Measurements from ENCODE around the gene PLPP7. TPM values are rescaled to one million over a fixed set of nuclear protein-coding genes. Genes with fewer than 3 reads are reported as not detected.

PLPP7 gene
- polyA plus RNA-seq, 1 donor from 2014 or later = 0.87 TPM

DNA sequence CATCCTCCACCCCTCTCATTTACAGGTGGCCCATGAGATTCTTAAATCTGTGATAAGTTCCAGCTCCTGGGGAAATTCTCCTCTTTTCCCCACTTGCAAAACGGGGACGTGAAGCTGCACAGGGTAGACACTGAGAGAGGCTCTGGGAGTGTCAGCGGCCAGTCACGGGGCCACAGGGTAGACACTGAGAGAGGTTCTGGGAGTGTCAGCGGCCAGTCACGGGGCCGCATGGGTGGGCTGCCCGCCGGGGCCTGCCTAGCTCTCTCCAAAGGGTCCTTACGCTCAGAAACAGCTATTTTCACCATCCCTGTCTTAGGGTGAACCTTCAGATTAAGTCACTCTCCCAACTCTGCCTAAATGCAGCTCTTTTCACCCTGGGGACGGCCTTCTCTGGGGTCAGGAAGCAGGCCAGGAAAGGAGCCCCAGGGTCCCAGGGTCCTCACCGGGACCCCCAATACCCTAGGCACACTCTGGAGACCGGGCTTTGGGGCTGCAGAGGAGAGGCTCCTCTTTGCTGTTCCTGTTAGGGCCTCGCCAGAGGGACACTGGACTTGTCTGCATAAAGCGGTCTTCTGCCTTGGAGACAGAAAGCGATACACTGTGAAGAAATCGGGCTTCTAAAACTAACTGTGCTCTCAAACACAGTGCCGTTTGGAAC, 14.7 kb upstream of the PLPP7 start:
- Histone ChIP-seq H4K20me1 (ENCODE audit: insufficient read depth) (no peaks in the 10 kb centered on the region), H3K36me3 (ENCODE audit: insufficient read depth, low read length) (no peaks in the 10 kb centered on the region), H3K9me3 (ENCODE audit: low read length) (no peaks in the 10 kb centered on the region), H3K4me2 (ENCODE audit: low read length) (no peak overlapping the region), H3K27me3 (ENCODE audit: insufficient read depth, low read depth, low read length) (peaks cover 25% of the 10 kb centered on the region), H3K27ac (ENCODE audit: low read length) (no peak overlapping the region), H3K79me2 (replicated peaks; ENCODE audit: insufficient read depth, low read length) (no peaks in the 10 kb centered on the region), H3K9me2 (ENCODE audit: insufficient read depth, low read length) (no peaks in the 10 kb centered on the region), H3K4me3 (ENCODE audit: low read length) (no peak overlapping the region), H3F3A (ENCODE audit: insufficient read depth, low read length, poor library complexity, severe bottlenecking) (no peaks in the 10 kb centered on the region), H2AFZ (ENCODE audit: low read depth, low read length) (no peak overlapping the region), H3K9ac (ENCODE audit: low read length) (no peak overlapping the region)
- TF ChIP-seq TAF1 (IDR thresholded peaks at IDR 0.05; ENCODE audit: low read depth) = no peak
- no peak for TF ChIP-seq MXI1 (conservative IDR thresholded peaks at IDR 0.05; ENCODE audit: poor library complexity, severe bottlenecking)
- no peak for TF ChIP-seq EP300 (conservative IDR thresholded peaks at IDR 0.05; ENCODE audit: poor library complexity, severe bottlenecking)
- TF ChIP-seq, protein P1, sequence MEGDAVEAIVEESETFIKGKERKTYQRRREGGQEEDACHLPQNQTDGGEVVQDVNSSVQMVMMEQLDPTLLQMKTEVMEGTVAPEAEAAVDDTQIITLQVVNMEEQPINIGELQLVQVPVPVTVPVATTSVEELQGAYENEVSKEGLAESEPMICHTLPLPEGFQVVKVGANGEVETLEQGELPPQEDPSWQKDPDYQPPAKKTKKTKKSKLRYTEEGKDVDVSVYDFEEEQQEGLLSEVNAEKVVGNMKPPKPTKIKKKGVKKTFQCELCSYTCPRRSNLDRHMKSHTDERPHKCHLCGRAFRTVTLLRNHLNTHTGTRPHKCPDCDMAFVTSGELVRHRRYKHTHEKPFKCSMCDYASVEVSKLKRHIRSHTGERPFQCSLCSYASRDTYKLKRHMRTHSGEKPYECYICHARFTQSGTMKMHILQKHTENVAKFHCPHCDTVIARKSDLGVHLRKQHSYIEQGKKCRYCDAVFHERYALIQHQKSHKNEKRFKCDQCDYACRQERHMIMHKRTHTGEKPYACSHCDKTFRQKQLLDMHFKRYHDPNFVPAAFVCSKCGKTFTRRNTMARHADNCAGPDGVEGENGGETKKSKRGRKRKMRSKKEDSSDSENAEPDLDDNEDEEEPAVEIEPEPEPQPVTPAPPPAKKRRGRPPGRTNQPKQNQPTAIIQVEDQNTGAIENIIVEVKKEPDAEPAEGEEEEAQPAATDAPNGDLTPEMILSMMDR (IDR thresholded peaks at IDR 0.05; ENCODE audit: poor library complexity, severe bottlenecking) = no peak
- TF ChIP-seq, protein P2, sequence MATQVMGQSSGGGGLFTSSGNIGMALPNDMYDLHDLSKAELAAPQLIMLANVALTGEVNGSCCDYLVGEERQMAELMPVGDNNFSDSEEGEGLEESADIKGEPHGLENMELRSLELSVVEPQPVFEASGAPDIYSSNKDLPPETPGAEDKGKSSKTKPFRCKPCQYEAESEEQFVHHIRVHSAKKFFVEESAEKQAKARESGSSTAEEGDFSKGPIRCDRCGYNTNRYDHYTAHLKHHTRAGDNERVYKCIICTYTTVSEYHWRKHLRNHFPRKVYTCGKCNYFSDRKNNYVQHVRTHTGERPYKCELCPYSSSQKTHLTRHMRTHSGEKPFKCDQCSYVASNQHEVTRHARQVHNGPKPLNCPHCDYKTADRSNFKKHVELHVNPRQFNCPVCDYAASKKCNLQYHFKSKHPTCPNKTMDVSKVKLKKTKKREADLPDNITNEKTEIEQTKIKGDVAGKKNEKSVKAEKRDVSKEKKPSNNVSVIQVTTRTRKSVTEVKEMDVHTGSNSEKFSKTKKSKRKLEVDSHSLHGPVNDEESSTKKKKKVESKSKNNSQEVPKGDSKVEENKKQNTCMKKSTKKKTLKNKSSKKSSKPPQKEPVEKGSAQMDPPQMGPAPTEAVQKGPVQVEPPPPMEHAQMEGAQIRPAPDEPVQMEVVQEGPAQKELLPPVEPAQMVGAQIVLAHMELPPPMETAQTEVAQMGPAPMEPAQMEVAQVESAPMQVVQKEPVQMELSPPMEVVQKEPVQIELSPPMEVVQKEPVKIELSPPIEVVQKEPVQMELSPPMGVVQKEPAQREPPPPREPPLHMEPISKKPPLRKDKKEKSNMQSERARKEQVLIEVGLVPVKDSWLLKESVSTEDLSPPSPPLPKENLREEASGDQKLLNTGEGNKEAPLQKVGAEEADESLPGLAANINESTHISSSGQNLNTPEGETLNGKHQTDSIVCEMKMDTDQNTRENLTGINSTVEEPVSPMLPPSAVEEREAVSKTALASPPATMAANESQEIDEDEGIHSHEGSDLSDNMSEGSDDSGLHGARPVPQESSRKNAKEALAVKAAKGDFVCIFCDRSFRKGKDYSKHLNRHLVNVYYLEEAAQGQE (IDR thresholded peaks at IDR 0.05; ENCODE audit: borderline replicate concordance) = no peak
- no peak for TF ChIP-seq SMC3 (conservative IDR thresholded peaks at IDR 0.05; ENCODE audit: poor library complexity)
- no peak for TF ChIP-seq RAD21 (conservative IDR thresholded peaks at IDR 0.05)
- TF ChIP-seq POLR2AphosphoS5 (IDR thresholded peaks at IDR 0.05) = no peak

DNA sequence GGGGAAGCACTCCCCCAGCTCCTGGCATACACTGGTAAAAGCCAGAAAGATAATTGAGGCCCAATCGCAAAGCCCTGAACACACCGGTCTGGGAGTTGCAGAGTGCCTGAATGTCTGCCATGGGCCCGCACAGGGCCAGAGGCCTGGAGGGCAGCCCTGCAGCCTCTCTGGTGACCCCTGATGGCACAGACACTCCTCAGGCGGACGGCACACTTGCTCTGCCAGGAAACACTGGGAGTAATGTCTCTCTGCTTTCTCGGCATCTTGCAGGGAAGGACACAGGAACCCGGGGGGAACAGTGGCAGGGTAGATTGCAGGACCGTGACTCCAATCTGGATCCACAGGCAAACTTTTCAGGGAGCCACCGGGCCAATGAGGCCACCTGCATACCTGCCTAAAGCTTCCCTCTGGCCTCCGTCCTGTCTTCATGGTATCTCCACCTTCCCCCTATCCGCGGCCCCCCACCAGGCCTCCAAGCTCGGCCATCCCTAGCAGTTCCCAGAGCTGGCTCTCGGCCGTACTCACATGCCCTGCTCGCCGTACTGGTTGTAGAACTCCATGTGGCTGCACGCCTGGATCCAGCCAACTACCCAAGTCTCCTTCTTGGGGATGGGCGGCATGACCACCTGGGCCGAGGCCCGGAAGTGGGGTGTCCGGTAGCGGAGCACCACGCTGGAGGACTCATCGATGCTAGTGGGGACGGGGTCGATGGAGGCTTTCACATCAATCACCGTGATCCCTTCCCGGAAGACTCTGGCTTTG, 14.0 kb upstream of the PLPP7 start:
- no peaks in the 10 kb centered on the region for H3K9me3 ChIP-seq (ENCODE audit: low read length)
- peaks cover 25% of the 10 kb centered on the region for H3K27me3 ChIP-seq (ENCODE audit: insufficient read depth, low read depth, low read length)
- TF ChIP-seq EP300 (conservative IDR thresholded peaks at IDR 0.05; ENCODE audit: poor library complexity, severe bottlenecking) (no peak), EZH2 (IDR thresholded peaks at IDR 0.05; ENCODE audit: borderline replicate concordance, insufficient read depth, low read length, poor library complexity, severe bottlenecking) (no peak), TAF1 (IDR thresholded peaks at IDR 0.05; ENCODE audit: low read depth) (no peak), MXI1 (conservative IDR thresholded peaks at IDR 0.05; ENCODE audit: poor library complexity, severe bottlenecking) (no peak), RAD21 (conservative IDR thresholded peaks at IDR 0.05) (no peak), SMC3 (conservative IDR thresholded peaks at IDR 0.05; ENCODE audit: poor library complexity) (no peak), POLR2AphosphoS5 (IDR thresholded peaks at IDR 0.05) (no peak)
- TF ChIP-seq, protein P1 (IDR thresholded peaks at IDR 0.05; ENCODE audit: poor library complexity, severe bottlenecking) = no peak
- TF ChIP-seq, protein P2 (IDR thresholded peaks at IDR 0.05; ENCODE audit: borderline replicate concordance) = no peak
- no peaks in the 10 kb centered on the region for H3K79me2 ChIP-seq (replicated peaks; ENCODE audit: insufficient read depth, low read length)
- no peaks in the 10 kb centered on the region for H4K20me1 ChIP-seq (ENCODE audit: insufficient read depth)
- H3K9me2 ChIP-seq (ENCODE audit: insufficient read depth, low read length) = no peaks in the 10 kb centered on the region
- no peak overlapping the region for H3K4me2 ChIP-seq (ENCODE audit: low read length)
- no peaks in the 10 kb centered on the region for H3F3A ChIP-seq (ENCODE audit: insufficient read depth, low read length, poor library complexity, severe bottlenecking)
- no peaks in the 10 kb centered on the region for H3K36me3 ChIP-seq (ENCODE audit: insufficient read depth, low read length)
- no peak overlapping the region for H2AFZ ChIP-seq (ENCODE audit: low read depth, low read length)
- H3K9ac ChIP-seq (ENCODE audit: low read length) = no peak overlapping the region
- H3K4me3 ChIP-seq (ENCODE audit: low read length) = no peak overlapping the region
- no peak overlapping the region for H3K27ac ChIP-seq (ENCODE audit: low read length)
